Karpas-422 (cell line): ENCODE data around the gene DENND2D. TPM values are rescaled to one million over a fixed set of nuclear protein-coding genes. Genes with fewer than 3 reads are reported as not detected.

Experiments
- DNase-seq: peaks from one replicate; pipeline ENCODE4 v3.0.0-alpha.2; 2015
- H2AFZ ChIP-seq: fragments of 200-600 bp; sonication (generic); 2 replicates; pipeline ENCODE4 v1.6.1; 2014; ENCODE audit warnings: antibody characterized with exemption, low read length, mixed read lengths
- H3K27ac ChIP-seq: fragments of 200-600 bp; sonication (generic); 2 replicates; pipeline ENCODE4 v1.5.1; 2014; ENCODE audit warnings: mild to moderate bottlenecking, low read length, moderate library complexity
- H3K27me3 ChIP-seq: fragments of 200-600 bp; sonication (generic); 2 replicates; pipeline ENCODE4 v1.6.1; 2014; ENCODE audit warnings: low read length, mixed read lengths
- H3K36me3 ChIP-seq: fragments of 200-600 bp; sonication (generic); 2 replicates; pipeline ENCODE4 v1.6.1; 2014; ENCODE audit warnings: low read length, mixed read lengths; ENCODE audit not compliant: insufficient read depth
- H3K4me1 ChIP-seq: fragments of 200-600 bp; sonication (generic); 2 replicates; pipeline ENCODE4 v1.6.1; 2014; ENCODE audit warnings: mild to moderate bottlenecking, low read length, mixed read lengths
- H3K4me2 ChIP-seq: fragments of 200-600 bp; sonication (generic); 2 replicates; pipeline ENCODE4 v1.6.1; 2014; ENCODE audit warnings: low read length, low read depth, mild to moderate bottlenecking; ENCODE audit not compliant: poor library complexity, severe bottlenecking
- H3K4me3 ChIP-seq: fragments of 200-600 bp; sonication (generic); 2 replicates; pipeline ENCODE4 v1.5.1; 2014; ENCODE audit warnings: mild to moderate bottlenecking, antibody characterized with exemption, low read length, mixed read lengths
- H3K79me2 ChIP-seq: fragments of 200-600 bp; sonication (generic); 2 replicates; pipeline ENCODE4 v1.6.1; 2014; ENCODE audit warnings: mild to moderate bottlenecking, low read length, mixed read lengths
- H3K9ac ChIP-seq: fragments of 200-600 bp; sonication (generic); 2 replicates; pipeline ENCODE4 v1.6.0; 2014; ENCODE audit warnings: low read length
- H3K9me2 ChIP-seq: fragments of 200-600 bp; sonication (generic), shearing (Covaris generic); replicated peaks from 2 replicates; pipeline ENCODE4 v1.6.0; 2014; ENCODE audit warnings: mild to moderate bottlenecking, low read length, moderate library complexity; ENCODE audit not compliant: insufficient read depth
- H3K9me3 ChIP-seq: fragments of 300-700, 200-600 bp; sonication (generic); 2 replicates; pipeline ENCODE4 v1.6.1; 2014; ENCODE audit warnings: low read length, mixed read lengths
- H4K20me1 ChIP-seq: fragments of 200-600 bp; sonication (generic); 2 replicates; pipeline ENCODE4 v1.6.1; 2014; ENCODE audit warnings: mild to moderate bottlenecking, antibody characterized with exemption, low read length, low read depth; ENCODE audit not compliant: insufficient read depth
- total RNA-seq: library from RNA; depleted of rRNA; stranded (reverse); fragments of >200 nt; shearing (Covaris generic); gene quantifications from 2 replicates; pipeline ENCODE4 v1.2.3, GENCODE V29; 2014; ENCODE audit warnings: low replicate concordance

Gene DENND2D
- total RNA-seq, 1 experiment from 2014 or later, result 90.9 TPM

GRCh38 chr1:111236379-111236778, 35.9 kb upstream of the DENND2D start:
- H3K27ac ChIP-seq, result no peak overlapping the region
- no peaks in the 10 kb centered on the region for H3K4me1 ChIP-seq
- no peaks in the 10 kb centered on the region for H3K27me3 ChIP-seq
- no peaks in the 10 kb centered on the region for H4K20me1 ChIP-seq
- no peak for DNase-seq
- no peaks in the 10 kb centered on the region for H3K9me3 ChIP-seq
- H3K9ac ChIP-seq, result no peak overlapping the region
- H2AFZ ChIP-seq, result no peak overlapping the region
- no peaks in the 10 kb centered on the region for H3K79me2 ChIP-seq
- H3K4me2 ChIP-seq, result no peak overlapping the region
- H3K36me3 ChIP-seq, result no peaks in the 10 kb centered on the region
- H3K9me2 ChIP-seq, result no peaks in the 10 kb centered on the region
- no peak overlapping the region for H3K4me3 ChIP-seq

- Histone ChIP-seq H3K9me2 (no peaks in the 10 kb centered on the region), H3K36me3 (no peaks in the 10 kb centered on the region), H3K9ac (no peak overlapping the region), H3K4me3 (no peak overlapping the region), H3K9me3 (no peaks in the 10 kb centered on the region), H2AFZ (no peak overlapping the region), H3K4me1 (no peaks in the 10 kb centered on the region), H3K79me2 (no peaks in the 10 kb centered on the region), H3K27ac (no peak overlapping the region), H3K27me3 (no peaks in the 10 kb centered on the region), H3K4me2 (no peak overlapping the region), H4K20me1 (no peaks in the 10 kb centered on the region)
- no peak for DNase-seq
These were observed 34.4 kb upstream of the DENND2D start for GRCh38 chr1:111234866-111235265.

GRCh38 chr1:111234258-111234657, 33.8 kb upstream of the DENND2D start:
- no peaks in the 10 kb centered on the region for H3K9me3 ChIP-seq
- H3K4me2 ChIP-seq, result no peak overlapping the region
- no peaks in the 10 kb centered on the region for H3K36me3 ChIP-seq
- H3K4me3 ChIP-seq, result no peak overlapping the region
- H3K9me2 ChIP-seq, result no peaks in the 10 kb centered on the region
- no peaks in the 10 kb centered on the region for H3K4me1 ChIP-seq
- H3K79me2 ChIP-seq, result no peaks in the 10 kb centered on the region
- H3K27me3 ChIP-seq, result no peaks in the 10 kb centered on the region
- no peak overlapping the region for H3K27ac ChIP-seq
- H2AFZ ChIP-seq, result no peak overlapping the region
- no peak for DNase-seq
- H3K9ac ChIP-seq, result no peak overlapping the region
- H4K20me1 ChIP-seq, result no peaks in the 10 kb centered on the region

- Histone ChIP-seq H3K27me3 (no peaks in the 10 kb centered on the region), H4K20me1 (no peaks in the 10 kb centered on the region), H2AFZ (no peak overlapping the region), H3K79me2 (no peaks in the 10 kb centered on the region), H3K9ac (no peak overlapping the region), H3K4me2 (no peak overlapping the region), H3K27ac (no peak overlapping the region), H3K36me3 (no peaks in the 10 kb centered on the region), H3K4me3 (no peak overlapping the region), H3K9me3 (no peaks in the 10 kb centered on the region), H3K9me2 (no peaks in the 10 kb centered on the region), H3K4me1 (no peaks in the 10 kb centered on the region)
- DNase-seq, result no peak
These were observed 31.7 kb upstream of the DENND2D start for GRCh38 chr1:111232134-111232533.

GRCh38 chr1:111228748-111229126, 28.3 kb upstream of the DENND2D start:
- Histone ChIP-seq H4K20me1 (no peaks in the 10 kb centered on the region), H3K4me1 (no peaks in the 10 kb centered on the region), H2AFZ (no peak overlapping the region), H3K79me2 (no peaks in the 10 kb centered on the region), H3K36me3 (no peaks in the 10 kb centered on the region), H3K9me3 (no peaks in the 10 kb centered on the region), H3K27ac (no peak overlapping the region), H3K9me2 (no peaks in the 10 kb centered on the region), H3K4me3 (no peak overlapping the region), H3K27me3 (no peaks in the 10 kb centered on the region), H3K4me2 (no peak overlapping the region), H3K9ac (no peak overlapping the region)
- DNase-seq, result no peak

GRCh38 chr1:111227851-111228747, 27.7 kb upstream of the DENND2D start:
- H3K79me2 ChIP-seq, result no peaks in the 10 kb centered on the region
- H2AFZ ChIP-seq, result no peak overlapping the region
- H3K36me3 ChIP-seq, result no peaks in the 10 kb centered on the region
- no peak overlapping the region for H3K4me3 ChIP-seq
- no peak overlapping the region for H3K4me2 ChIP-seq
- H4K20me1 ChIP-seq, result no peaks in the 10 kb centered on the region
- no peaks in the 10 kb centered on the region for H3K27me3 ChIP-seq
- peaks cover 4% of the 10 kb centered on the region for H3K4me1 ChIP-seq
- no peak for DNase-seq
- H3K9ac ChIP-seq, result no peak overlapping the region
- H3K27ac ChIP-seq, result no peak overlapping the region
- H3K9me2 ChIP-seq, result no peaks in the 10 kb centered on the region
- no peaks in the 10 kb centered on the region for H3K9me3 ChIP-seq

- no peak within 1 kb of the TSS for H3K4me2 ChIP-seq
- H3K27ac ChIP-seq, result no peak within 1 kb of the TSS
- no peaks in the 10 kb centered on the region for H3K36me3 ChIP-seq
- H3K27me3 ChIP-seq, result no peaks in the 10 kb centered on the region
- no peaks in the 10 kb centered on the region for H4K20me1 ChIP-seq
- H3K9me3 ChIP-seq, result no peaks in the 10 kb centered on the region
- H3K4me3 ChIP-seq, result no peak within 1 kb of the TSS
- H3K9ac ChIP-seq, result no peak within 1 kb of the TSS
- no peak within 1 kb of the TSS for H2AFZ ChIP-seq
- peaks cover 10% of the 10 kb centered on the region for H3K4me1 ChIP-seq
- H3K9me2 ChIP-seq, result no peaks in the 10 kb centered on the region
- DNase-seq, result no peak
- H3K79me2 ChIP-seq, result no peaks in the 10 kb centered on the region
These were observed 27.0 kb upstream of the DENND2D start, which contains the start of gene CHI3L2 for GRCh38 chr1:111227434-111227833. TSS of gene CHI3L2 (plus strand) at chr1:111227713. CDS start at chr1:111227730, 17 bp downstream.

- Histone ChIP-seq H3K27me3 (no peaks in the 10 kb centered on the region), H3K9ac (no peak overlapping the region), H3K9me2 (no peaks in the 10 kb centered on the region), H3K4me3 (no peak overlapping the region), H3K4me2 (no peak overlapping the region), H2AFZ (no peak overlapping the region), H3K36me3 (no peaks in the 10 kb centered on the region), H3K4me1 (peaks cover 26% of the 10 kb centered on the region), H3K9me3 (no peaks in the 10 kb centered on the region), H3K27ac (no peak overlapping the region), H4K20me1 (no peaks in the 10 kb centered on the region), H3K79me2 (no peaks in the 10 kb centered on the region)
- no peak for DNase-seq
These were observed 25.4 kb upstream of the DENND2D start for GRCh38 chr1:111225717-111226400.
